Hippocampal formation (tissue), 2 donors: ENCODE data around the gene SCMH1.
"Not testable (repeated sequence)": the region's sequence is repeated elsewhere in the genome, so short reads cannot be mapped to it uniquely, and the experiment has no call there.

Experiments
- DNase-seq, 2 donors: peaks; one replicate each; lab custom pipeline; 2025; lab: John Stamatoyannopoulos, UW

SCMH1 gene

DNA sequence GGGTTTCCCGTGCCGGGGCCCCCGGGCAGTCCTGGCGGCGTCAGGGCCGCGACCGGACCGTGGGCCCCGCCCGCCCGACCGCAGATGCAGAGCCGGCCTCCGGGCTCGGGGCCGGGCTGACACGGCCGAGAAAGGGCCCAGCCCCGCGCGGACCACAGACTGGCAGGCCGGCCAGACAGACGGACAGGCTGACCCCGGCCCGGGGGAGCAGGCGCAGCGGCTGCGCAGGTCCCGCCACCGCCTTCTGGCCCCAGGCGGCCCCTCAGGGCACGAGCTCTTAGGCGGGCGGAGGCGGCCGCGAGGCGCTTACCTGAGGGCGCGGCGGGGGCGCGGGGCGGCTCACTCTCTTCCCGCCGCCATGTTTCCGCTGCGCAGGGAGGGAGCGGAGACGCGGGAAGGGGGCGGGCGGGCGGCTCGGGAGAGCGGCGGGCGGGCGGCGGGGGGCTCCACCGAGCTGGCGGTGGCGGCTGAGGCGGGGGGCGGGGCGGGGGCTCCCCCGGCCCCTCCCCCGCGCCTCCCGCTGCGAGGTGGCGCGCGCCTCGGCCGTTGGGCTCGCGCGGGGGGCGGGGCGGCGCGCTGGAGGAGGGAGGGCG, at the start of gene SCMH1:
Gene SCMH1 (minus strand): TSS at position 558 of the 593 bp plus-strand sequence. CDS start 56,173 bp downstream, outside the sequence.
- peak in 1 of 2 donors; percentile 36 for DNase-seq

- DNase-seq = no peak
Measured at GRCh38 chr1:41291195-41291594, 49.1 kb upstream of the SCMH1 start.

DNA sequence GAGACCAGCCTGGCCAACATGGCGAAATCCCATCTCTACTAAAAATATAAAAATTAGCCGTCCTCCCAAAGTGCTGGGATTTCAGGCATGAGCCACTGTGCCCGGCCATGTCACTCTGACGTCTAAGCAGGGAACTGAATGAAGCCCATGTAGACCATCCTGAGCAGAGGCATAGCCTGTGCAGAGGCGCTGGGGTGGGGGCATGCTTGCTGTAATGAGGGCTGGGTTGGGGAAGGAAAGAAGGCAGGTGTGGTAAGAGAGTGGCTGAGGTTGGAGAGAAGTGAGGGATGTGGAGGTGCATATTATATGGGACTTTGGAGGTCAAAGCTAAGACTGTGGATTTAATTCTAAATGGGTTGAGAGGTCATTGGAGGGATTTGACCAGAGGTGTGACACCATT, 47.1 kb upstream of the SCMH1 start:
- no peak for DNase-seq

DNA sequence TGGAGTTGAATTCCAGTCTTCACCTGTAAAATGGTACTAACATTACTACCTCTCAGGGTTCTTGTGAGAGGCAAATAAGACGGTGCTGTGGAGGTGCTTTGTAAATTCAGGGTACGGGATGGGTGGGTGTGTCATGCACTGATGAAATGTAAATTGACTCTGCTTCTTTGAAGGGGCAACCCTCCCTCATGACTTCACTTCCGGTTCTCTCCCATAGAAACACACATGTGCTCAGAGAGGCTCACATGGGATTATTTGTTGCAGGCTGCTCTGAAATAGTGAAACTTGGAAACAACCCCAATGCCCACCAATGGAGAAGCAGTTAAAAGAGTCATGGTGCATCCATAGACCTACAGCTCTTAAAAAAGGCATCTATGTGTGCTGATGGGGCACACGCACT, 44.9 kb upstream of the SCMH1 start:
- DNase-seq = no peak

- DNase-seq = no peak
Measured at GRCh38 chr1:41286486-41286885, 44.4 kb upstream of the SCMH1 start.

DNA sequence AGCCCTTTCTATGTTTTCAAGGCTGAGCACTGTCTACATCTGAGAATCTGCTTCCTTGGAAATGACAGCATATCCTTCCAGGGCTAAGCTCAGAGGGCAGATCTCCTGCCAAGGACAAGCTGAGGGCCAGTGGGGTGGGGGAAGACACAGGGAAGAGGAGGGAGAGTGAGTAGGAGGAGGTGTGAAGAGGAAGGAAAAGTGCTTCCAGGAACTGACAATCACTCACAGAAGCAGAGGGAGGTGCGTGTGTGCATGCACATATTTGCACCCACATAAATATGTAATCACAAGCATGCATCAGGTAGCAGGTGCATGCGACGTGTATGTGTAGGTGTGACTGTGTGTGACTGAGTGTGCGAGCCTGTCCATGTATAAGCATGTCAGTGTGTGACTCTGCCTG, 43.7 kb upstream of the SCMH1 start:
- DNase-seq = no peak

GRCh38 chr1:41284121-41284520, 42.0 kb upstream of the SCMH1 start:
- no peak for DNase-seq

GRCh38 chr1:41282679-41283317, 40.7 kb upstream of the SCMH1 start:
- DNase-seq = no peak

DNA sequence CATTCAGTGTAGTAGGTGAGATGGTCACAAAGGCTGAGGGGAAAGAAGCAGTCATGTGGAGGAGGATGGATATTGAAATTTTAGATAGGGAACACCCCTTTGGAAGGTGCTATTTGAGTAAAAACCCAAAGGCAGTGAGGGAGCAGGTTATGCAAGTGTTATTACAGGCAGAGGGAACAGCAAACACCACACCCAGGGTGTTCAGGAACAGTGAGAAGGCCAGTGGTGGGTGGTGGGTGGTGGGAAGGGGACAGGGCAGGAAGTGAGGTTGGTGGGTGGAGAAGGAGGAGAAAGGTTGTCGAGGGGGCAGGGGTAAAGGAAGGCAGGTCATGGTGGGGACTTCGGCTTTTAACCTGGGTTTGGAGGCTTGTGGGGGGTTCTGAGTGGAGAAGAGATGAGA, 39.2 kb upstream of the SCMH1 start:
- DNase-seq = no peak

- DNase-seq = no peak
Measured at GRCh38 chr1:41280202-41281032, 38.3 kb upstream of the SCMH1 start.

DNA sequence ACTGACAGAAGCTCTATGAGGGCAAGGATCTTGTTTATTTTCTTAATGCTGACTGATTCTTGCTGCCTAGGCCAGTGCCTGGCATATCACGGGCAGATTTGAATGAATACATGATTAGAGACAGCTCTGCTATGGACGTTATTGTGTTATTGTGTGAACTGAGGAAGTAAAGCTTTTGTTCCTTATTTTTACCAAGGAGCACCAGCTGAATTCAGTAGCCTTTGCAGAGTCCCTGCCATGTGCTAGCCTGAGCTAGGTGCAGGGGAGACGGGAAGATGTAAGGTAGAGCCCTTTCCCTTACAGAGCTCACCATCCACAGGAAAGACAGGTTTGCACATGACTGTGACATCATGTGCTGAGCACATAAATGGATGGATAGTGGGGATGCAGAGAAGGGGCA, 36.0 kb upstream of the SCMH1 start:
- DNase-seq = no peak

- DNase-seq = no peak
Measured at GRCh38 chr1:41277371-41277975, 35.4 kb upstream of the SCMH1 start.

GRCh38 chr1:41275831-41276230, 33.7 kb upstream of the SCMH1 start:
- no peak for DNase-seq

- peak; percentile 12 to 41 for DNase-seq
Measured at GRCh38 chr1:41274752-41275545, 32.8 kb upstream of the SCMH1 start.

DNA sequence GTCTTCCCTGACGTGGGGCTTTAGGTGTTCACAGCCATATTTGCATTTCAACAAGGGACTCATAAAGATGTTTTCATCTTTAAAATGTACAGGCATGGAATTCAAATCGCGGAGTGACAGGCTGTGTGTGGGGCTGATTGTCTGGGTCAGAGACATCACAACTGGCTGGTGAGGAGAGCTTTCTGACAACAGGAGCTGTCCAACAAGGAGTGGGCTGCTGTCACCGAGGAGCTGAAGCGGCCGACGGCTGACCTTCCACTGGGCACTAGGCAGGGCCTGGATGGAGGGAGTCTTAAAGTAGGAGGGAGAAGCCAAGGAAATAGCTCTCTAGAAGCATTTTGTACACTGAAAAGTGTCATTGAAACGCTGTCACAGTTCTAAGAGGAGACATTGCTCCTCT, 30.5 kb upstream of the SCMH1 start:
- DNase-seq = no peak

- DNase-seq = peak; percentile 61 to 67
Measured at GRCh38 chr1:41268154-41268770, 26.2 kb upstream of the SCMH1 start.

DNA sequence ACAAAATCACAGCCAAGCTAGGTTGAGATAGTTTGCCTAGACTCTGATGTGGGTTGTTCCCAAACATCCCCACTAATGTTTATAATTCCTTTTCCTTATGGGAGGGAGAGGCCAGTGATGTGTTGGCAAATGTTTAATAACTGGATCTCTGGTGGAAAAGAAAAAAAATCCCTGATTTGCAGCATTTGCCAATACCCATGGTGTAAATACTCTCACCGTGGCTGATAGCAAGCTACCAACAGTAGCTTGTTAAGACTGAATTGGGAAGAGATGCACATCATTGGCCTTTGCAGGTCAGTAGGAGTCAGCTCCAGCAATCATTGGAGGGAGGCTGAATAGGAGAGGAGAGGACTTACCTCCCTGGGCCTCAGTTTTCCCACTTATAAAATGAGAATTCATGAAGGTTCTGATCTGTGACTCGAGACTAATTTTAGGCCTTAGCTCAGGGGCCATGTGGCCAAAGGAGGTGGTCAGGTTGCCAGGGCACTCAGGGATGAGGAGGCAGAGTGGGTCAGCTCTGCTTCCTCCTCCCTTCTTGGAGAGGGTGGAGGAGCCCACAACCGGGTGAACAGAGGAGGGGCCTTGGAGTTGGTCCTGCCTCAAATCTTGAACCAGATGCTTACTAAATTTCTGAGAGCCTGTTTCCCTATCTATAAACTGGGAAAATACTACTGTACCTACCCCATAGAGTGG, 20.0 kb upstream of the SCMH1 start:
- no peak for DNase-seq

DNA sequence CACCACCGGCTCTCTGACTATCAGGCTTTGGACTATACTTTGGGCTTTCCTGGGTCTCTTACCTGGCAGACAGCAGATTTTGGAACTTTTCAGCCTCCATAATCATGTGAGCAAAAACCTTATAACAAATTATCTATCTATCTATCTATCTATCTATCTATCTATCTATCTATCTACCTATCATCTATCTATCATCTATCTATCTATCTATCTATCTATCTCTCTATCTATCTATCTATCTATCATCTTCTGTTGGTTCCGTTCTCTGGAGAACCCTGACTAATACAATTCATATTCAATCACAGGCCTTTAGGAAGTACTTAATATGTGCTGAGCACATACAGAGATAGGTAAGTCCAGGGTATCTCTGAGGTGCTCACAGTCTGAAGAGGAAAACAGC, 18.7 kb upstream of the SCMH1 start:
- DNase-seq = no peak

GRCh38 chr1:41259221-41259620, 17.1 kb upstream of the SCMH1 start:
- DNase-seq = no peak

DNA sequence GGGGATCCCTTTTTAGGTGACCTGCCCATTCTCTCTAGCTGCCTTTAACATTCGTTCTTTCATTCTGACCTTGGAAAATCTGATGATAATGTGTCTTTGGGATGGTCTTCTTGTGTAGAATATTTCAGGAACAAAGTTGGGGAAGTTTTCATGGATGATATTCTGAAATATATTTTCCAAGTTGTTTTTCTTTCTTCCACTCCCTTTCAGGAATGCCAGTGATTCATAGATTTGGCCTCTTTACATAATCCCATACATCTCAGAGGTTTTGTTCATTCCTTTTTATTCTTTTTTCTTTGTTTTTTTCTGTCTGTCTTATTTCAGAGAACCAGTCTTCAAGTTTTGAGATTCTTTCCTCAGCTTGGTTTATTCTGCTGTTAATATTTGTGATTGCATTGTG, 13.9 kb upstream of the SCMH1 start:
- DNase-seq = no peak

GRCh38 chr1:41251120-41251519, 9.0 kb upstream of the SCMH1 start:
- DNase-seq = not testable (repeated sequence)
